Epithelial cell of esophagus (primary cell): Measurements from ENCODE around the gene KCNQ1OT1.

Experiments used
- DNase-seq: peaks from one replicate; pipeline ENCODE4 v3.0.0; 2010; ENCODE audit warnings: low read depth
- H3K4me3 ChIP-seq: 2 replicates; pipeline ENCODE4 v1.5.1; 2011; ENCODE audit warnings: mild to moderate bottlenecking, low read length, control low read depth
- CTCF ChIP-seq: IDR thresholded peaks from 2 replicates; pipeline ENCODE4 v1.5.1; 2011; ENCODE audit warnings: low read depth, mild to moderate bottlenecking, low read length, control low read depth, inconsistent platforms; ENCODE audit not compliant: insufficient read depth; ENCODE audit errors: missing control alignments

The KCNQ1OT1 gene

GRCh38 chr11:2651826-2652271, 47.9 kb downstream of the KCNQ1OT1 start:
- TF ChIP-seq CTCF = no peak
- no peak overlapping the region for H3K4me3 ChIP-seq

GRCh38 chr11:2651054-2651617, 48.7 kb downstream of the KCNQ1OT1 start:
- H3K4me3 ChIP-seq = no peak overlapping the region

More at GRCh38 chr11:2651826-2652271, 47.9 kb downstream of the KCNQ1OT1 start:
- no peak for DNase-seq

GRCh38 chr11:2650343-2650867, 49.4 kb downstream of the KCNQ1OT1 start:
- no peak for DNase-seq
- no peak for TF ChIP-seq CTCF
- no peak overlapping the region for H3K4me3 ChIP-seq

More at GRCh38 chr11:2651054-2651617, 48.7 kb downstream of the KCNQ1OT1 start:
- DNase-seq = no peak
- no peak for TF ChIP-seq CTCF

GRCh38 chr11:2649848-2650247, 49.9 kb downstream of the KCNQ1OT1 start:
- no peak for TF ChIP-seq CTCF
- no peak for DNase-seq

GRCh38 chr11:2649400-2649799, 50.4 kb downstream of the KCNQ1OT1 start:
- H3K4me3 ChIP-seq = no peak overlapping the region
- no peak for DNase-seq
- TF ChIP-seq CTCF = no peak

More at GRCh38 chr11:2649848-2650247, 49.9 kb downstream of the KCNQ1OT1 start:
- no peak overlapping the region for H3K4me3 ChIP-seq

- no peak for TF ChIP-seq CTCF
- no peak overlapping the region for H3K4me3 ChIP-seq
- DNase-seq = no peak
Observed at GRCh38 chr11:2647953-2648352, 51.8 kb downstream of the KCNQ1OT1 start.

- no peak overlapping the region for H3K4me3 ChIP-seq
- no peak for DNase-seq
- no peak for TF ChIP-seq CTCF
Observed at GRCh38 chr11:2647167-2647566, 52.6 kb downstream of the KCNQ1OT1 start.
